PC-3 (cell line): ENCODE measurements around the gene CCDC92B. TPM values are rescaled to one million over a fixed set of nuclear protein-coding genes. Genes with fewer than 3 reads are reported as not detected.
"Not testable (repeated sequence)": the region's sequence is repeated elsewhere in the genome, so short reads cannot be mapped to it uniquely, and the experiment has no call there.

Source experiments
- ATAC-seq: fragments of 200-7000 bp; cut with Tn5 transposase; 2 replicates; pipeline ENCODE4 v1.9.1; 2020; ENCODE audit warnings: mild to moderate bottlenecking, moderate library complexity
- BruUV-seq: library from RNA; stranded (reverse); fragments of 400-500 nt; replicated peaks from 2 replicates; lab custom pipeline; 2021; lab: Mats Ljungman, UMichigan
- CTCF ChIA-PET: fragments of 300-600 bp; sonication (Branson Sonifier 250); formaldehyde crosslinking; loops from one replicate; lab custom pipeline; 2022; ENCODE audit warnings: antibody characterized with exemption; lab: Charles Lee
- POLR2A ChIA-PET: fragments of 300-600 bp; sonication (Branson Sonifier 250); formaldehyde crosslinking; loops from one replicate; lab custom pipeline; 2022; ENCODE audit warnings: antibody characterized with exemption; ENCODE audit not compliant: unreplicated experiment; lab: Charles Lee
- DNase-seq: peaks from one replicate; pipeline ENCODE4 v3.0.0-alpha.2; 2015
- H2AFZ ChIP-seq: fragments of 300-600 bp; sonication (generic); 2 replicates; pipeline ENCODE4 v1.6.0; 2016; ENCODE audit warnings: antibody characterized with exemption, low read length
- H3F3A ChIP-seq: fragments of 300-600 bp; sonication (generic); one replicate; pipeline ENCODE4 v1.6.0; 2017; ENCODE audit warnings: antibody characterized with exemption, low read length, control low read depth, mild to moderate bottlenecking; ENCODE audit not compliant: unreplicated experiment
- H3K27ac ChIP-seq: fragments of 300-600 bp; sonication (generic); 2 replicates; pipeline ENCODE4 v1.5.1; 2016; ENCODE audit warnings: mild to moderate bottlenecking, low read length
- H3K27me3 ChIP-seq: fragments of 300-600 bp; sonication (generic); 2 replicates; pipeline ENCODE4 v1.6.1; 2016; ENCODE audit warnings: low read length, mixed read lengths
- H3K36me3 ChIP-seq: fragments of 300-600 bp; sonication (generic); 2 replicates; pipeline ENCODE4 v1.6.1; 2016; ENCODE audit warnings: low read depth, mixed run types, low read length, mixed read lengths
- H3K4me1 ChIP-seq: fragments of 300-600 bp; sonication (generic); 2 replicates; pipeline ENCODE4 v1.5.1; 2016; ENCODE audit warnings: low read length; ENCODE audit not compliant: insufficient read depth
- H3K4me2 ChIP-seq: fragments of 300-600 bp; sonication (generic); 2 replicates; pipeline ENCODE4 v1.6.0; 2016; ENCODE audit warnings: low read length
- H3K4me3 ChIP-seq: fragments of 300-600 bp; sonication (generic); 2 replicates; pipeline ENCODE4 v1.5.1; 2016; ENCODE audit warnings: mild to moderate bottlenecking, low read length, mixed read lengths
- H3K79me2 ChIP-seq: fragments of 300-600 bp; sonication (generic); 2 replicates; pipeline ENCODE4 v1.6.1; 2017; ENCODE audit warnings: low read length, mixed read lengths
- H3K9ac ChIP-seq: fragments of 300-600 bp; sonication (generic); 2 replicates; pipeline ENCODE4 v1.6.0; 2016; ENCODE audit warnings: mild to moderate bottlenecking, low read length
- H3K9me2 ChIP-seq: fragments of 300-600 bp; sonication (generic); replicated peaks from 2 replicates; pipeline ENCODE4 v1.6.1; 2016; ENCODE audit warnings: mixed run types, low read length, mixed read lengths
- H3K9me3 ChIP-seq: fragments of 300-600 bp; sonication (generic); 2 replicates; pipeline ENCODE4 v1.6.1; 2016; ENCODE audit warnings: low read length, mixed read lengths
- H4K20me1 ChIP-seq: fragments of 300-600 bp; sonication (generic); 2 replicates; pipeline ENCODE4 v1.6.1; 2016; ENCODE audit warnings: low read length, mixed read lengths
- CTCF ChIP-seq: fragments of 300-600 bp; sonication (generic); conservative IDR thresholded peaks from 2 replicates; pipeline ENCODE4 v1.5.1; 2017; ENCODE audit warnings: antibody characterized with exemption, low read depth, mild to moderate bottlenecking, low read length
- EZH2 ChIP-seq: fragments of 300-600 bp; sonication (generic); IDR thresholded peaks from one replicate; pipeline ENCODE4 v1.6.1; 2017; ENCODE audit warnings: antibody characterized with exemption, mild to moderate bottlenecking, low read length; ENCODE audit not compliant: unreplicated experiment
- EZH2phosphoT487 ChIP-seq: fragments of 300-600 bp; sonication (generic); IDR thresholded peaks from 2 replicates; pipeline ENCODE4 v1.6.1; 2018; ENCODE audit warnings: mild to moderate bottlenecking, antibody characterized with exemption, low read length, borderline replicate concordance
- intact Hi-C: fragments of 100-400 bp; cut with micrococcal nuclease; formaldehyde crosslinking; loops from 2 replicates; pipeline ENCODE4 v1.9.0; 2023
- microRNA-seq: library from miRNA; unstranded; fragments of <30 nt; microRNA quantifications from one replicate; pipeline ENCODE4 v1.1.0, GENCODE V29; 2020; ENCODE audit not compliant: unreplicated experiment
- total RNA-seq: library from RNA; depleted of rRNA; stranded (reverse); fragments of >200 nt; gene quantifications from 2 replicates; pipeline ENCODE4 v1.2.3, GENCODE V29; 2014; rRNA removed

The CCDC92B gene
- total RNA-seq, 1 experiment from 2014 or later, result not detected

- H2AFZ ChIP-seq, result no peak overlapping the region
- ATAC-seq (no peak), DNase-seq (no peak)
- intact Hi-C loops, result no loop called here
- no peak overlapping the region for H3K4me3 ChIP-seq
- no TSS peak for BruUV-seq
- no peak overlapping the region for H3K27ac ChIP-seq
- ChIA-PET CTCF (no interaction called here), POLR2A (no interaction called here)
- no peak overlapping the region for H3K9ac ChIP-seq
- H4K20me1 ChIP-seq, result no peaks in the 10 kb centered on the region
- peaks cover 10% of the 10 kb centered on the region; the same call in 1 of the 2 replicates for H3K36me3 ChIP-seq
- no peaks in the 10 kb centered on the region for H3K79me2 ChIP-seq
- 0 out of 2 replicates have a peak, but pooled peaks cover 8% of the 10 kb centered on the region for H3K4me1 ChIP-seq
- no peaks in the 10 kb centered on the region for H3K9me3 ChIP-seq
- peaks cover 5% of the 10 kb centered on the region for H3F3A ChIP-seq
- no peak overlapping the region for H3K4me2 ChIP-seq
- TF ChIP-seq EZH2phosphoT487 (no peak), CTCF (no peak), EZH2 (no peak)
- no peaks in the 10 kb centered on the region for H3K9me2 ChIP-seq
- H3K27me3 ChIP-seq, result no peaks in the 10 kb centered on the region
Measured at GRCh38 chr17:2680961-2681360, 68.5 kb downstream of the CCDC92B start.

GRCh38 chr17:2679247-2679646 lies 70.2 kb downstream of the CCDC92B start:
- DNase-seq, H4K20me1 ChIP-seq, H3K9me3 ChIP-seq, H3K27me3 ChIP-seq, H3K9me2 ChIP-seq, H3K4me3 ChIP-seq, H3K9ac ChIP-seq, H3K79me2 ChIP-seq, H2AFZ ChIP-seq, H3K4me1 ChIP-seq, H3F3A ChIP-seq, H3K4me2 ChIP-seq, H3K27ac ChIP-seq, ATAC-seq, POLR2A ChIA-PET, CTCF ChIA-PET, BruUV-seq: not testable (repeated sequence)
- peaks cover 10% of the 10 kb centered on the region; the same call in 1 of the 2 replicates for H3K36me3 ChIP-seq
- intact Hi-C loops, result loop anchor here (10.0 kb wide), 1 partner anchor 164 kb away; the partner anchor contains the start of gene METTL16

Small RNA genes within 50 kb of the gene (microRNA-seq; reads per million reads assigned to microRNA genes)
- gene MIR1253 (not detected), gene MIR6776 (not detected)

Other genes with a start within 250 kb of the CCDC92B start
- 20.7 and 20.8 TPM in 2 replicates for gene METTL16, start 237.8 kb downstream of the CCDC92B start, total RNA-seq
- gene PAFAH1B1, start 156.0 kb downstream of the CCDC92B start, total RNA-seq, result 45.0 and 49.1 TPM in 2 replicates
- gene CLUH, start 37.9 kb downstream of the CCDC92B start, total RNA-seq, result 108 and 148 TPM in 2 replicates
- 14.5 and 26.0 TPM in 2 replicates for gene RAP1GAP2, start 46.8 kb upstream of the CCDC92B start, total RNA-seq